ENCODE measurements around the gene RPS6KA5.

Gene RPS6KA5

DNA sequence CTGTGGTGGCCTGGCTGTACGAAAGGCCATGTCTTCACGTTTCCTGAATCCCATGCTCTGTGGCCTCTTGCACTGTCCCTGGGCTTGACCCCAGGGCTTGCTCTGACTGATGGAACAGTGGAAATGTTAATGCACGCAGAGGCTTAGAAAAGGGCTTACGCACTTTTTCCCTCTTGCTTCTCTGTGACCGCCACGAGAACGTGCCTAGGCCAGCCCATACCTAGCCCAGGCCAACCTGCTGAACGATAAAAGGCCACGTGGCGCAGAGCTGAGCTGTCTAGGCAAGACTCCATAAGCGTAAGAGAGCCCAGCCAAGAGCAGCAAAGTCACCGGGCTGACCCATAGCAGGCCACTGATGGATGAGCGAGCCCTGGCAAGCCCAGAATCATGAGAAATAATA lies 262.5 kb downstream of the RPS6KA5 start:
- DNase-seq = no peak

Measured in cortex of kidney (tissue), 1 donor.